ENCODE results near the gene SPC25.
"Not testable (repeated sequence)": the region's sequence is repeated elsewhere in the genome, so short reads cannot be mapped to it uniquely, and the experiment has no call there.

Gene SPC25, protein sequence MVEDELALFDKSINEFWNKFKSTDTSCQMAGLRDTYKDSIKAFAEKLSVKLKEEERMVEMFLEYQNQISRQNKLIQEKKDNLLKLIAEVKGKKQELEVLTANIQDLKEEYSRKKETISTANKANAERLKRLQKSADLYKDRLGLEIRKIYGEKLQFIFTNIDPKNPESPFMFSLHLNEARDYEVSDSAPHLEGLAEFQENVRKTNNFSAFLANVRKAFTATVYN

DNA sequence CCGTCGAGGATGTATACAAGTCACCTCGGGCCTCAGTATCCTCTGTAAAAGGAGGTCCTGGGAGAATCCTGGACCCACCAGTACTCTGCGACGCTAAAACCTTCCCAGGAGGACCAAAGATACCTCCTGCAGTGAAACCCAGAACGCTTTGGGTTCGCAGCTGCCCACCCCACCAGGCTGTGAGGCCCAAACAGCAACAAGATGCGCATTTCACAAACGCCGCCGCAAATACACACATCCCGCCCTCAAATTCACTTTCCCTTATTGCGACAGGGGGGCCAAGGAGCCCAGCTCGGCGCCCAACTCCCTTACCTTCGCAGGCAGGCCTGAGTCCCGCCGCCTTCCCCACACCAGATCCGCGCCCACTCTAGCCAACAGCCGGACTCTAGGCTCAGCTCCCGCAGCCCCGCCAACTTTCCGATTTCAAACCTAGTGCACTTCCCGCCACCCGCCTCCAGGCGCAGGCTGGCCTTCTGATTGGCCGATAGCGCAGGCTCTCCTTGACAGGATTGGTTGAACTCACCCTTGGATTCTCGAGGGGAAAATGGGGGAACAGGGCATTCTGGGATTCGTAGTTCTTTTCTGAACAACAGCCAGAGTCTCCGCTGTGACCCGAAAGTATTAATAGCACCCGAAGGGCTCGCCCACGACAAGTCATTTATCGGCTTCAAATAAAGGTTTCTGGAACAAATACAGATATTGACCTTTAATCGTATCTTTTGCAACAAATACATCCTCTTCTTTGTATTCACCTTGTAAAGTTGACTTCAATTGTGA is at the start of gene SPC25:
Gene SPC25 (minus strand): TSS at position 425 of the 777 bp plus-strand sequence. CDS start 911 bp downstream, outside the sequence.
- peak; percentile 97 for DNase-seq

DNA sequence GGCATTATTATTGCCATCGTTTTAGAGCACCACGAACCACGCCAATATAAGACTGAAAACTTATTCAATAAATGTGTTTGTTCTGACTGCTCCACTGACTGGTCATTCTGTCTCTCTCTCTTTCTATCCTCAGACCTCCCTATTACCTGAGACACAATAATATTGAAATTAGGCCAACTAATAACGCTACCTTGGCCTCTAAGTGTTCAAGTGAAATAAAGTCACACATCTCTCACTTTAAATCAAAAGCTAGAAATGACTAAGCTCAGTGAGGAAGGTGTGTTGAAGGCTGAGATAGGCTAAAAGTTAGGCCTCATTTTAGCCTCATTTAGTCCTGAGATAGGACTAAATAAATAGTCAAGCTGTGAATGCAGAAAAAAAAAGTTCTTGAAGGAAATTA is 49.7 kb upstream of the SPC25 start:
- DNase-seq = peak; percentile 86

DNA sequence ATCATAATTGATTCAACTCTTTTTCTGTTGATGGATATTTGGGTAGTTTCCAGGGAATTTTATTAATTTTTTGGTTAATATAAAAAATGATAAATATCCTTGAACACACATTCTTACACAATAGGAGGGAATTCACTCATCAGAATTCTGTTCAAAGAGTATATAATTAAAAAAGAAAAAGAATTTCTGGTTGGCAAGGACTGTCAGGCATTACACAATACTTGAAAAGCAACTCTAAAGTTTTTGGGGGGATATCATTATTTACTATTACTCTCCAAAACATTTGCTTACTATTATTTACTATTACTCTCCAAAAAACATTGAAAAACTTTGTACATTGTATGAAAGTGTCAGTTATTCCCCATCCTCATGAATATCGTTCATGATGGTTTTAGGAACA is 48.8 kb upstream of the SPC25 start:
- DNase-seq = no peak

DNA sequence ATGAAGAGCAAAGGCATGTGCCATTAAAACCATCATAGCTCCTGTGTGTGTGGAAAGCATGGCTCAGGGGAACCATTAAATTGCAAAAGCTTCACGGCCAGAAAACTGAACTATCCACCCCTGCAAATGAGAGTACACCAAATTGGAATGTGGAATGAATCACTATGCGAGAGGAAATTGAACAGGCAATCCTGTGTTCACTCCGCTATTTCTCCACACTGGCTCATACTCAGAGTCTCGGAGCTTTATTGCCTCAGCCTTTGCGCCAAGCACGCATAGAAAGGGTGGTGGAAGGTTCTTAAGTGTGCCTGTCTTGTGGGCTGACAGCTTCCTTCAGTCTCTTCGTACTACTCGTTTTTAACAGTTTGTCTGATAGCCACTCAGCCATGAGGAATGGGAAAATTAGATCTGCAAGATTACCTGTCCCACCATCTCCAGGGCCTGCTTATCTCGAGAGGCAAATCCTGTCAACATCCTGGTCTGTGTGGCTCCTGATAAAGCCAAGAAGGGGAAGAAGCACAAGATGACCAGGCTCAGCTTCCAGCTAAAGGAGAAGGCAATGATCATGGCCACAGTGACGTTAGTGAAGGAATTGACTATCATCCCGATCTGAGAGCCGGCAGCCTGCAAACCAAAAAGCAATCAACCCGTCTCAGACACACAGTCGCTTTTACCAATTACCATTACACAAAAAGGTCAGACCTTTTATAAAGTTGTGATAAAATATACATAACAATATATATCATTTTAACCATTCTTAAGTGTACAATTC is 45.8 kb upstream of the SPC25 start:
- DNase-seq = no peak

DNA sequence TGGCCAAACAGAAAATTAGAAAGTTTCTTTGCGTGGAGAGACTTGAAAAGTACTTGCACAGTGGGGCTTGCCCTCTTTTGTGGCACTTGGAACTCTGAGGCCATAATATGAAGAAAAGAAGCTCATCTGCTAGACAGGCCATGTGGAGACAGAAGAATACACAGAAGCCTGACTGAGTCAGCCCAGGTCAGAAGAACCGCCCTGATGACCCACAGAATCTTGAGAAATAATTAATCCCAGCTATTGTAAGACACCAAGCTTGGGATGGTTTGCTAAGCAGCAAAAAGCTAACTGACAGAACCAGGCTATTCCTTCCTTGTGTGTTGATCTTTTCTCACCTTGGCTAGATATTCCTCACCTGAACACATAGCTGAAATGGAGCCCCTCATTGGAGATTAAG is 44.6 kb upstream of the SPC25 start:
- DNase-seq = no peak

DNA sequence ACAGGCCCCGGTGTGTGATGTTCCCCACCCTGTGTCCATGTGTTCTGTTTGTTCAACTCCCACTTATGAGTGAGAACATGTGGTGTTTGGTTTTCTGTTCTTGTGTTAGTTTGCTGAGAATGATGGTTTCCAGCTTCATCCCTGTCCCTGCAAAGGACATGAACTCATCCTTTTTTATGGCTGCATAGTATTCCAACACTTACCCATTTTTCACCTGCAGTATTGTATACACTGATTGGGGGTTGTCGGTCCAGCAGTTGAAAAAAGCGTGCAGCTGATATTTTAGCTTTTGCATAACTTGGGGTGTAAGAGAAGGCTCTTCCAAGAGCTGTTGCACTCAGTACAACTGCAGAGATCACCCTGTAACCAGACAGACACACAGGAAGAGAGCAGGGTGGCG is 41.9 kb upstream of the SPC25 start:
- DNase-seq = not testable (repeated sequence)

DNA sequence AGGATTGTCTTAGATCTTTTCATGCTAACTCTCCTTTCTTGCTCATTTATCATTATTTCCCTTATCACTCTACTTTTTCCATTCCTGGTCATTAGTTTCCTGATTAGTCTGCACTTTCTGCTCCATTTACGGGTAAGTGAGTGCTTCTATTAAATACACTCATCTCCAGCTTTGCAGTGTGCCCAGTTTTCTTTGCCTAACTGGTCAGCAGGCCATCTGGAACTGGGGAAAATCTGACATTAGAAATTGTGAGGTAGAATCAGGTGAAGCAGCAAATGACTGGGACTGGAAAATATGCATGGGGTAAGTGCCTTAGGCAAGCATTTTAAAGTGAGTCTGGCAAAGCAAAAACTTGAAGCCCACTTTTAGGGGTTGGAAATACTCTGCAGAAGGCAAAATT is 40.0 kb upstream of the SPC25 start:
- no peak for DNase-seq

DNA sequence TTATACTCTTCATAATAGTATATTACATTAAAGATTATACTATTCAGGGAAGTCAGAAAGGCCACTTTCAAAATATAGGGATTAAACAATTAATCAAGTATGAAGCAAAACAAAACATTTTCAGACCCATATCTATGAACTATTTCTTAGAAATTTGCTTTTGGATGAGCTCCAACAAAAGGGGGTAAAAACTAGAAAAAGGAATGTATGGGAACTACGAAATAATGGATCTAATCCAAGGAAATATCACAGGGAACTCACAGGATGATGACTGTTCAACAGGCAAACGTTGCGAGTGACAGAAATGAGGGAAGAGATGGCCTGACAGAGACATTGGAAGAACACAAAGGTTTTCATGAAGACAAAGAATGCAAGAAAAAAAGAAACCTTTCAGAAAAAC is 38.8 kb upstream of the SPC25 start:
- no peak for DNase-seq

DNA sequence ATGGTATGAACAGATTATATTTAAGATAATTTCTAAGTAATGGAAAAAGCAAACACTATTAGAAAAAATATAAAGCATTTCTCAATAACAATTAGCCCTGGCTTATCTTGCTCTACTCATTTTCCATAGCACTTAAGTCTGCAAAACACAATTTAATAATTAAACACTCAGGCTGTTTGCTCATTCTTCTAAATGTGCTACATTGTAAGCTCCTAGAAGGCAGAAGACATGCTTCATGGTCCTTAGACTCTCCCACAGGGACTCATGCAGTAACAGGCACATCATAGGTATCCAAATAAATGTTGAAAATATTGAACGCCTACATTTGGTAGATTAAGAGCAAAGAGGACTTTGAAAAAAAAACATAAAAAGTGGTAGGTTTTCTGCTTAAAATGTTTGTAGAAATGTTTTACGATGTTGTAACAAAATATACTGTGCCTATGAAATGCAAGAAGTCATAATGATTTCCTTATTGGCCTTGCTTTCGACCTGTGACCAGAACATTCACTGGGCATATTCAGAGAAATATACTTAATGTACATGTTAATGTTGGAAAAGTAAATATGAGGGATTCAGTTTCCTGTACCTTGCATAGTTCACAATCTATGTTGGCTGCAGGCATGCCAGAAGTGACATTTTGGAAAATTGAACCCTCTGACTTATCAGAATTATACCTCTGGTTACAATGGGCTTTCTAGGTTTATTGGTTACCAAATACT is 38.0 kb upstream of the SPC25 start:
- no peak for DNase-seq

DNA sequence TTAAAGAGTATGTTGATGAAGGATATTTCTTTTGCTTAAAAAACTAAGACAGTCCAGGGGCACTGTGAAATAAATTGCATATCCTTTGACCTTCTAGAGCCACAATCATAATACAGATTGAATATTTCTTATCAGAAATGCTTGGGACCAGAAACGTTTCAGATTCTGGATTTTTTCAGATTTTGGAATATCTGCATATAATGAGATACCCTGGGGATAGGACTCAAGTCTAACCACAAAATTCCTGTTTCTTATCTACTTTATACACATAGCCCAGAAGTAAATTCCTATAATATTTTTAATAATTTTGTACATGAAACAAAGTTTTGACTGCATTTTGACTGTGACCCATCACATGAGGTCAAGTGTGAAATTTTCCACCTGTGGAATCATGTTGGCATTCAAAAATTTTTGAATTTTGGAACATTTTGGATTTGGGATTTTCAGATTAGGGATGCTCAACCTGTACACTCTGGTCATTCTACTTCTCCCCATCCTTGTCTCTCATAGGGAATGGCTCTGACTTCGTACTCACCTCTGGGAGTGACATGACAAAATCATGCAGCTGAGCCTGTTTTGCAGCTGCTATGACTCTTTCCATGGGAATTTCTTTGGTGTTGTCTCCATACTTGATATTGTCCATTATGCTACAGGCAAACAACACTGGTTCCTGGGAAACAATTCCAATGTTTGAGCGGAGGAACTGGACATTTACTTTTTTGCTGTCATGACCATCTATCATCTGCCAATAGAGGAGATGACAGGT is 36.6 kb upstream of the SPC25 start:
- no peak for DNase-seq

DNA sequence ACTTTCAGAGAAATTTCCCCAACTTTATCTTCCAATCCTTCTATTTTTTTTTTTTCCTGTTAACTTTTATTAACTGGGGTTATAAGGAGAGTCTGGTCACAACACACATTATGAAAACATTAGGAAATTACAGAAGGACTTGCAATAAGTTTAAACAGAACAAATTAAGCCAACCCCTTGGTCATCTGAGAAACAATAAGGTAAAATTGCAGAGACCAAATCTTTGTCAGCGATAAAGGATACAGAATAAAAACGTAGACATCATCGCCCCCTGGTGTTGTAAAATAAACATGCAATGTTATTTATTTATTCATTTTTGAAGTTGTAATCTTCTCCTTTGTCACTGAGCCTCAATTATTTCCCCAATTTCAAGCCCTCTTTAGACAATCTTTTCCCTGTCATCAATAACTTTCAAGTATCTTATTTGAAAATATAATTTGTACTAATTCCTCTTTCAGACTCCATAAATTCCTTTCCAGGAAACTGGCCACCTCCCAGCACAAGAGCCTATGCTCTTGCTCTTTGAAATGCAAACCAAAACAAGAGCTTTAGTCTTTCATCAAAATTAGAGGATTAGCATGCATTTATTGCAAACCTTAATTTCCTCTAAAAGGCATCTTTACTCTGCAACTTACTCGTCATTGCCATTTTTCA is 30.4 kb upstream of the SPC25 start:
- DNase-seq = peak; percentile 40

DNA sequence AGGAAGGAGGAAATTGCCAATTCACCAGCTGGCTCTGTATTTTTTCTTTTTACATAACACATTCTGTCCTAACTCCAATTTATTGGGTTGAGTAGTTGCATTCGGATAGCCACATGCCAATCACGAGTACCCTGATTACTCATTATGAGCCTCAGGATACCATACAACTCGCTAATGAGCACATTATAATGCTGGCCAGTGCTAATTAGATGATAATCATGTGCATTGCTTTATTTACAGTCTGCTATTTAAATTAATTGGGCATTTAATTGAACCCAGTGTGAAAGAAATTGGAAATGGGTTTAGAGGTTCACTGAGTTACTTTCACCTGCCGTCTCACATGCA is 26.1 kb upstream of the SPC25 start:
- DNase-seq = no peak

DNA sequence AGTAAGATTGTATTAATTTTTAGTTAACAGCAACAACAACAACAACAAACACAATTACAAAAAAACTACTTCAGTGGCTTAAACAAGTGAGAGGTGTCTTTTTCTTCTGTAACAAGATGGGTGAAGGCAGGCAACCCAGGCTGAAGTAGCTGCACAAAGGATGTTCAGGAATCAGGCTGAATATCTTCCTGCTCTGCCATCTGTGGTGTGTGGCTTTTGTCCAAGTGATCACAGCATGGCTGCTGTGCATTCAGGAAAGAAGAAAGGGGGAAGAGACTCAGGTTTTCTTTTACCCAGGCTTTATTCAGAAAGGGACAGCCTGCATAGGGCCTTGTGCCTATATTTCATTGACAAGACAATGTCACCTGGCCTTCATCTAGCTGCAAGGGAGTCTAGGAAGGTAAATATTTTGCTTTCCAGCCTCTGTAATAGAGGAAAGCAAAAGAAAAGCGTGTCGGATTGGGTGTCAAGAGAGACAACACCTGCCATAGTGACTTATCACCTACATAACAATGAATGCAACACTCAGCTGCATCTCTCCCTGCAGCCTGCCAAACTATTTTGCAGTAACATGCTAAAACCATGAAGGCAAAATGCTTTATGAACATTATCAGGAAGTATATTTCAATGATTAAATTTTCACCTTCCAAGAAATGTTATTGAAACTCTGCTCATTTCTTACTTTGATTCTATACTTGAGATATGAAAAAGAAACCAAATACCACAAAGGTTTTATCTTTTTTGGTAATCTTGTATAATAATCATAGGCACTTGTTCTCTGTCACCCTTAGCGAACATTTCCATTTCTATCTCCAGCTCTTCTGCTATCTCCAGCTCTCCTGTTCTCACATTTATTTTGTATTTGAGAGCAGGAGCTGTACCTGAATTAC is 25.5 kb upstream of the SPC25 start:
- DNase-seq = peak; percentile 31

DNA sequence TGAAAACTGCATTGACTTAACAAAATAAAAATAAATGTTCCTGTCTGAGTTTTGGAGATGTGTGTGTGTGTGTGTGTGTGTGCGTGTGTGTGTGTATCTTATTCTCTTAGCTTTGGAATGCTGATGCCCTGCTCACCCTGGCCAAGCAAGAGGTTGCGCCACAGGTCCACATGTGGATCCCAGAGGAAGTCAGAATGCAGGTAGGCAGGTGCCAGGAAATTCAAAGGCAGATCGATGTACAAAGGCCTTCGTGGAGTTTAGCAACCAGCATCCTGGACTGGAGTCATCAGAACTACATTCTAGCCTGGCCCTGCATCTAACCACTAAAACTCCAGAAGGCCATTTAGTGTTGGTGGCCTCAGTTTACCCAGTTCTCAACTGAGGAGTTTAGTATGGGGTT is 23.3 kb upstream of the SPC25 start:
- DNase-seq = no peak

DNA sequence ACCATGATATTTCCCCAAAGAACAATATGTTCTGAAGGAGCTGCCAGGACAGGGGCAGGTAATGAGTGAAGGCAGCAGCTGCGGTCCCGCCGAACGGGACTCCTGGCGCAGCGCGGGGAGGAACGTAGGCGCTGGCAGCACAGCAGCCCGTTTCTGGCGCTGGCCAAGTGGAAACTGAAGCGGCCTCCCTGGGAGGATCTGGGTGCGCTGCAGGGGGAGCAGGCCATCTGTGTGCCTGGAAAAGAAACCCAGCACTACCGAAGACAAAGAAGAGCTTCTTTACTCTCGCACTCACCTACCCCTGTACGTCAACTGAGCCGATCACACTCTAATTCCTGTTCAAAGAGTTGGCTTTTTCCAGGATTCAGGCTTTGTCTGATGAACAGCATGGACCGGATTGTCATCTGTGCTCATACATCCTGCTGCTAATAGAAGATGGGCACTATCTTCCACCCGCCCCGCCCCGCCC is 22.7 kb upstream of the SPC25 start:
- no peak for DNase-seq

DNA sequence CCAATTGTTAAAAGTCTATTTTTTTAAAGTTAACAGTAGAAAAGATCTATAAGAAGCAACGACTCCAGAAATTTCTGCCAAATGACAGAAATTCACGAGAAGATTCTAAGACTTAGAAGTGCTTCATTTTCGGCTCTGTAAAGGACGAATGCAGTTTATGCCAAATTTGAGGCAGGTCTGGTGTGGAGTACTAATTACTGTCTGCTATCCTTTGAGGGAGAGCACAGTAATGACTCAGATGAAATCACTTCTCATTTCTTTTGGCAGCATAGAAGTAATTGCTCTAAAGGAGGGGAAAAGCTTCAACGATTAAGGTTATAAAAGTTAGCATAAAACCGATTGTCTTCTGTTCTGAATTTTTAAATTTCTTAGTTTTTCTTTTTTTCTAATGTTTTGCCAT is 22.2 kb upstream of the SPC25 start:
- no peak for DNase-seq

DNA sequence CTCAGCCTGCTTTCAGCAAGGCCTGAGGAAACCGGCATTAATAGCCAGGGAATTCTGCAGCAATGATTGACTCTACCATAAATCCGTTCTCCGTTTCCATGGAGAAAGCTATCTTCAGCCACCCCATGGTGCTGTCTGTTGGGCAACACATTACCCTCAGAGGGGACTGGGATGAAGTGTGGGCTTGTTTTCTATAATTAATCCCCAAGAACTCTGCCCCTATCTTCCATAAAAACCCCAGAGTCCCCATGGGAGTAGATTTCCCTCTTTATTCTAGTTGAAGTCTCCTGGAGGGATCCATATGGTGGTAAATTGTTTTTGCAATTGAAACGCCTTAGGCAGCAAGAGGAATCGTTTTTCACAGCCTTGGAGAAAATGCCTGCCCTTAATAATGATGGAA is 20.1 kb upstream of the SPC25 start:
- no peak for DNase-seq

DNA sequence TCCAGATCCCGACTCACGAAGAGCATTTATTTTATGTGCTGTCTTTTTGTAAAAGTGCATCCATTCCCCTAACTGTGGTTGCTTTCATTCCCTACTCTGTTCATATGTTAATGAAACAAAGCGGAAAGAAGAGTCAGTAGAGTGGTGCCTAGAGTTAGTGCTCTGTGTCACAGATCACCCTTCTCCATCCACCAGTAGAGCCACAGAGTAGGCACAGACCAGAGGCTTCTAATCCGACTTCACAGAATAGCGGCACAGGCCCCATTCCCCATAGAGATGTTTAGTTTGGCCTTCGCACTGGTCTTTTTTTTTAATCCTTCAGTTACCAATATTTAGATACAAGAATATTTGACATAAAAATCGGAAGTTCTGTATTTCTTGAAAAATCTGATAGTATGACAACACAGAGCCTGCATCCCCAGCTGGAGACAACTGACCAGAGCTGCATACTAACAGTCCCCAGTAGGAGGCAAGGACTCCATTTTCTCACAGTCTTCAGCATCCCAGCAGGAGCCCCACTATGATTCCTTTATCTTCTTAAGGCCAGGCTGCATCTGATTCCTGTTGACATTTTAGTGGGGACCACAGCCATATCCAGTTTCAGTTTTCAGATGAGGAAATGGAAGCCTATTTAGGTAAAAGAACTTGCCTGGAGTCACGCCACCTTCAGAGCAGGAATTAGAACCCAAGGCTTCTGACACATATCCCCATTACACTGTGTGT is 17.9 kb upstream of the SPC25 start:
- no peak for DNase-seq

DNA sequence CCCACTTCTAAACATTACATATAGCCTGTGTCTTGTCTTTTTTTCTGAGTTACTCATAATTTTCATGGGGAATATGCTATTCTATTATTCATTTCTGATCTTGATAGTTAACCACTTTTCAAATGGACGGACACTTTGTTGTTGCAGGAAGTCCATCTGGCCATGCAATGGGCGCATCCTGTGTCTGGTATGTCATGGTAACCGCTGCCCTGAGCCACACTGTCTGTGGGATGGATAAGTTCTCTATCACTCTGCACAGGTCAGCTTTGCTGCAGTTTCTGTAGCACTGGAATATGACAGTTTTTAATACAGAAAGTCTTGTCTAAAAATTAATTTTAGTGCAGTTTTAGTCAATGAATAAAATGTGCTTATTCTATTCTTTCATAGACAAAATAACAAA is 14.1 kb upstream of the SPC25 start:
- no peak for DNase-seq

DNA sequence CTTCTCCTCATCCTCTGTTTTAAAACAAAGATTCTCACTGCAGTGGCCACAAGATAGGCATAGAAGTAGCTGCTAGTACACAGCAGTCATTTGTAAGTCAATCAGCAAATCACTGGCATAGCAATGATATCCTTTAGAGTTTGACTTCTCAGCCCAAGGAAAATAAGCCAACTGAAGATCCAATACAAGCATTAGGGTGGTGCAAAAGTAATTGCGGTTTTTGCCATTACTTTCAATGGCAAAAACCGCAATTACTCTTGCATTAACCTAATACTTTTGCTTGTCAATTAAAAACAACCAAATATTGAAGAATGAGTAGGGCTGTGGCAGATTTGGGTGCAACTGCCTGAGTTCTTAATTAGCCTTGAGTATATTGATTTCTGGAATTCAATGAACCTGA is 13.7 kb upstream of the SPC25 start:
- DNase-seq = no peak
